Psoas muscle (tissue), 8 donors: Measurements from ENCODE around the gene MAP7D1. TPM values are rescaled to one million over a fixed set of nuclear protein-coding genes. Genes with fewer than 3 reads are reported as not detected.

Experiments
- ATAC-seq, 4 donors: fragments of 200-7000 bp; cut with Tn5 transposase; one replicate each; pipeline ENCODE4 v1.9.1; 2020; ENCODE audit warnings: moderate library complexity in 3 of 4, mild to moderate bottlenecking in 2 of 4
- DNase-seq, 2 donors: peaks; one replicate each; pipeline ENCODE4 v3.0.0-alpha.2; 2020
- H3K27ac ChIP-seq: fragments of 200-600 bp; one replicate; pipeline ENCODE4 v1.8.0; 2022
- H3K27me3 ChIP-seq, 3 donors: fragments of 200-600 bp in 1 of 3; one replicate each; pipeline versions ENCODE4 v1.6.1 to v1.8.0; 2013 to 2022; ENCODE audit warnings: low read length in 2 of 3, mild to moderate bottlenecking in 2 of 3, moderate library complexity in 1 of 3; ENCODE audit not compliant: insufficient read depth in 3 of 3
- H3K36me3 ChIP-seq, 2 donors: fragments of 200-600 bp in 1 of 2; one replicate each; pipeline versions ENCODE4 v1.6.1 to v1.8.0; 2013 to 2022; ENCODE audit warnings: low read depth in 1 of 2, mild to moderate bottlenecking in 1 of 2, moderate library complexity in 1 of 2; ENCODE audit not compliant: insufficient read depth in 1 of 2
- H3K4me1 ChIP-seq: fragments of 200-600 bp; one replicate; pipeline ENCODE4 v1.8.0; 2022
- H3K4me3 ChIP-seq: fragments of 200-600 bp; one replicate; pipeline ENCODE4 v1.8.0; 2022; ENCODE audit warnings: mild to moderate bottlenecking
- H3K9me3 ChIP-seq: fragments of 200-600 bp; one replicate; pipeline ENCODE4 v1.8.0; 2022
- CTCF ChIP-seq: fragments of 200-600 bp; IDR thresholded peaks from one replicate; pipeline ENCODE4 v1.8.0; 2022; ENCODE audit warnings: antibody characterized with exemption
- WGBS, 3 donors: extraction: QIAGEN DNeasy Blood & Tissue Kit; methylation state at CpG; one replicate each; pipeline versions ENCODE4 v1.1.6 to v1.1.7; 2013; 5-methylcytosine and 5-hydroxymethylcytosine counted together
- intact Hi-C, 2 donors: fragments of 100-400 bp; cut with DNase I; formaldehyde crosslinking; loops; one replicate each; pipeline versions ENCODE4 v1.11.0 to v1.14.2; 2022
- polyA plus RNA-seq, 3 donors: library from polyadenylated mRNA; stranded (reverse); fragments of 200-250 nt; gene quantifications; one replicate each; pipeline ENCODE4 v1.2.3, GENCODE V29; 2013
- total RNA-seq, 4 donors: library from RNA; stranded (reverse); fragmentation: NEBNext Ultra II Directional in 2 of 4; extraction: Animal tissue kit (Norgen Biotek cat#: 25700) in 2 of 4; gene quantifications; one replicate each; pipeline versions ENCODE4 v1.2.1 to v1.2.4, GENCODE V29; 2021 to 2023
- donor health status: healthy with polysubstance abuse.
- donor health status: DM: no; HTN: no; CAD: no; lungs with moderate emphysema.
- donor health status: Bipolar disorder and iron deficiency.
- donor health status: healthy.
- donor health status: DM: yes; HTN: yes; CAD: no.
- donor health status: DM: no; HTN: no; CAD: no.
- donor health status: DM: no; HTN: no; CAD: no.
- donor health status: DM: yes; HTN: yes; CAD: no.

The MAP7D1 gene
- total and polyA plus RNA-seq, 7 donors = 117 to 342 (median 212) TPM

GRCh38 chr1:36122062-36123030, 33.6 kb upstream of the MAP7D1 start:
- no peak overlapping the region for H3K27ac ChIP-seq
- H3K4me1 ChIP-seq = no peaks in the 10 kb centered on the region
- H3K36me3 ChIP-seq = no peaks in the 10 kb centered on the region
- no peaks in the 10 kb centered on the region for H3K9me3 ChIP-seq
- 85 to 91% (median 86%) methylated on average over 12 of the region's 12 CpGs for WGBS, 3 donors
- peaks cover 0 to 16% (median 10%) of the 10 kb centered on the region in 3 donors for H3K27me3 ChIP-seq
- ATAC-seq (no peak), DNase-seq (no peak)
- no peak for TF ChIP-seq CTCF
- intact Hi-C loops = no loop called here
- no peak overlapping the region for H3K4me3 ChIP-seq

GRCh38 chr1:36123356-36123755, 32.6 kb upstream of the MAP7D1 start:
- no peaks in the 10 kb centered on the region for H3K9me3 ChIP-seq
- peaks cover 0 to 16% (median 10%) of the 10 kb centered on the region in 3 donors for H3K27me3 ChIP-seq
- TF ChIP-seq CTCF = no peak
- DNase-seq (no peak), ATAC-seq (no peak)
- WGBS, 3 donors = 60 to 69% (median 68%) methylated on average over 8 of the region's 8 CpGs
- no peak overlapping the region for H3K27ac ChIP-seq
- no peaks in the 10 kb centered on the region for H3K4me1 ChIP-seq
- H3K4me3 ChIP-seq = no peak overlapping the region
- H3K36me3 ChIP-seq = no peaks in the 10 kb centered on the region
- intact Hi-C loops = no loop called here

GRCh38 chr1:36124404-36125128, 31.4 kb upstream of the MAP7D1 start:
- peak overlapping the region; percentile 28 for H3K4me3 ChIP-seq
- no peaks in the 10 kb centered on the region for H3K9me3 ChIP-seq
- 25 to 52% (median 42%) methylated on average over 15 to 42 of the region's 42 CpGs for WGBS, 3 donors
- no peak overlapping the region for H3K27ac ChIP-seq
- no peaks in the 10 kb centered on the region for H3K4me1 ChIP-seq
- no peaks in the 10 kb centered on the region for H3K36me3 ChIP-seq
- peaks cover 0 to 16% (median 10%) of the 10 kb centered on the region in 3 donors for H3K27me3 ChIP-seq
- TF ChIP-seq CTCF = no peak
- ATAC-seq (no peak), DNase-seq (no peak)
- intact Hi-C loops = no loop called here

- Histone ChIP-seq H3K4me1 (no peaks in the 10 kb centered on the region), H3K4me3 (peak within 1 kb of the TSS; percentile 40), H3K9me3 (no peaks in the 10 kb centered on the region), H3K27ac (no peak within 1 kb of the TSS), H3K27me3 (peaks cover 0 to 16% (median 10%) of the 10 kb centered on the region in 3 donors), H3K36me3 (no peaks in the 10 kb centered on the region)
- TF ChIP-seq CTCF = no peak
- ATAC-seq (peak in 3 of 4 donors; percentile 23 to 38 (median 33)), DNase-seq (peak; percentile 49 to 62)
- WGBS, 3 donors = 10 to 25% (median 18%) methylated on average over 30 to 77 of the region's 77 CpGs
- intact Hi-C loops = no loop called here
Observed at GRCh38 chr1:36125129-36125991, 30.6 kb upstream of the MAP7D1 start, which contains the start of gene COL8A2. Gene COL8A2, minus strand, starts transcription at chr1:36125222. Its CDS starts 24,980 bp downstream, at chr1:36100242.
